A673 (cell line): Measurements from ENCODE around the gene GSTO2. TPM values are rescaled to one million over a fixed set of nuclear protein-coding genes. Genes with fewer than 3 reads are reported as not detected.

Source experiments
- BruUV-seq: library from RNA; stranded (reverse); fragments of 400-500 nt; replicated peaks from 2 replicates; lab custom pipeline; 2021; lab: Mats Ljungman, UMichigan
- CTCF ChIA-PET: fragments of 300-600 bp; sonication (Branson Sonifier 250); formaldehyde crosslinking; loops from one replicate; lab custom pipeline; 2022; ENCODE audit warnings: antibody characterized with exemption; lab: Charles Lee
- POLR2A ChIA-PET: fragments of 300-600 bp; sonication (Branson Sonifier 250); formaldehyde crosslinking; loops from one replicate; lab custom pipeline; 2022; ENCODE audit warnings: antibody characterized with exemption; ENCODE audit not compliant: low non-redundant PET; lab: Charles Lee
- DNase-seq: peaks from one replicate; pipeline ENCODE4 v3.0.0-alpha.2; 2015; ENCODE audit warnings: low spot score
- H3K27ac ChIP-seq: fragments of 200-600 bp; sonication (generic); 2 replicates; pipeline ENCODE4 v1.5.1; 2016; ENCODE audit warnings: mixed run types, low read depth, mild to moderate bottlenecking, mixed read lengths, antibody characterized with exemption, low read length; ENCODE audit not compliant: poor library complexity, severe bottlenecking
- H3K27me3 ChIP-seq: fragments of 200-600 bp; sonication (generic); replicated peaks from 2 replicates; pipeline ENCODE4 v1.6.1; 2017; ENCODE audit warnings: mixed run types, low read depth, mild to moderate bottlenecking, mixed read lengths, antibody characterized with exemption, low read length; ENCODE audit not compliant: insufficient read depth, poor library complexity
- H3K36me3 ChIP-seq: fragments of 200-600 bp; sonication (generic); 2 replicates; pipeline ENCODE4 v1.6.1; 2016; ENCODE audit warnings: mixed run types, mild to moderate bottlenecking, mixed read lengths, antibody characterized with exemption, low read length; ENCODE audit not compliant: insufficient read depth, poor library complexity, severe bottlenecking
- H3K4me1 ChIP-seq: fragments of 200-600 bp; sonication (generic); 2 replicates; pipeline ENCODE4 v1.6.1; 2017; ENCODE audit warnings: mixed run types, mild to moderate bottlenecking, mixed read lengths, antibody characterized with exemption, low read length; ENCODE audit not compliant: insufficient read depth, poor library complexity, severe bottlenecking
- H3K4me3 ChIP-seq: fragments of 200-600 bp; sonication (generic); 2 replicates; pipeline ENCODE4 v1.5.1; 2016; ENCODE audit warnings: low read depth, mixed run types, mild to moderate bottlenecking, mixed read lengths, low read length; ENCODE audit not compliant: poor library complexity, severe bottlenecking
- H3K9me3 ChIP-seq: fragments of 200-600 bp; sonication (generic); 2 replicates; pipeline ENCODE4 v1.6.1; 2016; ENCODE audit warnings: mixed run types, low read depth, mild to moderate bottlenecking, mixed read lengths, antibody characterized with exemption, low read length; ENCODE audit not compliant: poor library complexity, severe bottlenecking
- CTCF ChIP-seq: fragments of 300-800, 200-600 bp; sonication (generic); conservative IDR thresholded peaks from 2 replicates; pipeline ENCODE4 v1.5.1; 2017; ENCODE audit warnings: low read depth, mild to moderate bottlenecking, antibody characterized with exemption, low read length, moderate library complexity, mixed read lengths
- EZH2 ChIP-seq: fragments of 200-600 bp; sonication (generic); IDR thresholded peaks from 2 replicates; pipeline ENCODE4 v1.6.1; 2017; ENCODE audit warnings: borderline replicate concordance, low read depth, mild to moderate bottlenecking, mixed read lengths, antibody characterized with exemption, low read length; ENCODE audit not compliant: poor library complexity, severe bottlenecking
- intact Hi-C: fragments of 100-400 bp; cut with micrococcal nuclease; formaldehyde crosslinking; loops from one replicate; pipeline ENCODE4 v1.10.0; 2022; ENCODE audit not compliant: unreplicated experiment
- microRNA-seq: library from miRNA; unstranded; fragments of <30 nt; microRNA quantifications from one replicate; pipeline ENCODE4 v1.2.0, GENCODE V29; 2021
- total RNA-seq: library from RNA; stranded (reverse); gene quantifications from 2 replicates; pipeline ENCODE4 v1.2.3, GENCODE V29; 2021

The GSTO2 gene
- total RNA-seq, 1 experiment from 2014 or later = 0.26 TPM

GRCh38 chr10:104351919-104352318, 82.9 kb downstream of the GSTO2 start:
- Histone ChIP-seq H3K4me3 (no peak overlapping the region), H3K9me3 (no peaks in the 10 kb centered on the region), H3K36me3 (no peaks in the 10 kb centered on the region), H3K27ac (no peak overlapping the region), H3K4me1 (peaks cover 8% of the 10 kb centered on the region), H3K27me3 (no peaks in the 10 kb centered on the region)
- no peak for DNase-seq
- ChIA-PET CTCF (interaction anchor here (0.9 to 3.5 kb wide), 3 partner anchors 46 to 77 kb away, joined by 3 to 18 read pairs (median 7); no protein-coding TSS in a partner anchor), POLR2A (no interaction called here)
- TF ChIP-seq EZH2 (no peak), CTCF (no peak)
- no TSS peak for BruUV-seq
- intact Hi-C loops = no loop called here

- peak within 1 kb of the TSS; percentile 52 for H3K4me3 ChIP-seq
- H3K4me1 ChIP-seq = peaks cover 8% of the 10 kb centered on the region
- ChIA-PET CTCF (interaction anchor here (0.8 to 1.6 kb wide), 8 partner anchors 15 to 206 kb away, joined by 3 to 9 read pairs (median 5); partner anchors contain the start of genes GSTO2 and ITPRIP), POLR2A (no interaction called here)
- intact Hi-C loops = no loop called here
- TF ChIP-seq EZH2 (no peak), CTCF (peak; percentile 75)
- no peak within 1 kb of the TSS for H3K27ac ChIP-seq
- peak; percentile 97 for DNase-seq
- BruUV-seq = no TSS peak
- H3K36me3 ChIP-seq = no peaks in the 10 kb centered on the region
- H3K27me3 ChIP-seq = no peaks in the 10 kb centered on the region
- H3K9me3 ChIP-seq = no peaks in the 10 kb centered on the region
These were observed 84.5 kb downstream of the GSTO2 start, which contains the start of gene CFAP58 for GRCh38 chr10:104353325-104354048. Gene CFAP58, plus strand, starts transcription at chr10:104353833. Its CDS starts 65 bp downstream, at chr10:104353898.

Small RNAs within 50 kb of the gene (microRNA-seq; reads per million reads assigned to microRNA genes)
- 19.1 reads per million, percentile 42 among the genes with 10 or more reads in this experiment for gene MIR4482

Other genes starting within 250 kb of the GSTO2 start
- gene COL17A1, start 183.3 kb upstream of the GSTO2 start, total RNA-seq = not detected in 2 replicates
- gene SFR1, start 147.0 kb upstream of the GSTO2 start, total RNA-seq = 11.2 and 12.6 TPM in 2 replicates
- 0.13 and 0.35 TPM in 2 replicates for gene CFAP43, start 36.8 kb upstream of the GSTO2 start, total RNA-seq
- 123 and 126 TPM in 2 replicates for gene GSTO1, start 14.3 kb upstream of the GSTO2 start, total RNA-seq
- gene ITPRIP, start 69.3 kb downstream of the GSTO2 start, total RNA-seq = 23.1 and 24.8 TPM in 2 replicates
- 0.17 and 0.52 TPM in 2 replicates for gene CFAP58, start 84.6 kb downstream of the GSTO2 start, total RNA-seq